ENCODE measurements around the gene C5.

Gene C5

GRCh38 chr9:120904061-120904977, 145.8 kb downstream of the C5 start:
- no peak for DNase-seq

GRCh38 chr9:120902569-120903535, 147.2 kb downstream of the C5 start:
- no peak for DNase-seq
